Calu3 (cell line): ENCODE results near the gene CFAP43. TPM values are rescaled to one million over a fixed set of nuclear protein-coding genes. Genes with fewer than 3 reads are reported as not detected.

Experiments used
- BruUV-seq: library from RNA; stranded (reverse); fragments of 400-500 nt; replicated peaks from 2 replicates; lab custom pipeline; 2021; lab: Mats Ljungman, UMichigan
- CTCF ChIA-PET: fragments of 300-600 bp; sonication (Branson Sonifier 250); formaldehyde crosslinking; loops from one replicate; lab custom pipeline; 2022; ENCODE audit warnings: antibody characterized with exemption; lab: Charles Lee
- DNase-seq: peaks from one replicate; pipeline ENCODE4 v3.0.0; 2022
- H3K27ac Mint-ChIP-seq: one replicate; pipeline ENCODE4 v1.8.0; 2022; ENCODE audit warnings: mixed read lengths; ENCODE audit not compliant: unreplicated experiment
- H3K27me3 Mint-ChIP-seq: one replicate; pipeline ENCODE4 v1.8.0; 2022; ENCODE audit warnings: mixed read lengths; ENCODE audit not compliant: unreplicated experiment
- H3K36me3 Mint-ChIP-seq: one replicate; pipeline ENCODE4 v1.8.0; 2022; ENCODE audit warnings: mild to moderate bottlenecking, moderate library complexity, mixed read lengths; ENCODE audit not compliant: insufficient read depth, unreplicated experiment
- H3K4me1 Mint-ChIP-seq: one replicate; pipeline ENCODE4 v1.8.0; 2022; ENCODE audit warnings: mild to moderate bottlenecking, low read depth, mixed read lengths; ENCODE audit not compliant: unreplicated experiment
- H3K4me3 Mint-ChIP-seq: one replicate; pipeline ENCODE4 v1.8.0; 2022; ENCODE audit warnings: mild to moderate bottlenecking, low read depth, moderate library complexity, mixed read lengths; ENCODE audit not compliant: unreplicated experiment
- H3K9me3 Mint-ChIP-seq: one replicate; pipeline ENCODE4 v1.8.0; 2022; ENCODE audit warnings: low read depth, mixed read lengths; ENCODE audit not compliant: unreplicated experiment
- intact Hi-C: fragments of 100-400 bp; cut with micrococcal nuclease; formaldehyde crosslinking; loops from one replicate; pipeline ENCODE4 v1.10.0; 2022; ENCODE audit not compliant: unreplicated experiment
- total RNA-seq: library from RNA; stranded (reverse); gene quantifications from 2 replicates; pipeline ENCODE4 v1.2.3, GENCODE V29; 2022
- TF ChIP-seq, protein P1 (sequence below): fragments of 200-600 bp; IDR thresholded peaks from one replicate; pipeline ENCODE4 v1.8.0; 2022; ENCODE audit warnings: antibody characterized with exemption; ENCODE audit not compliant: unreplicated experiment

Gene CFAP43
- total RNA-seq, 1 experiment from 2014 or later, result 0.94 TPM

DNA sequence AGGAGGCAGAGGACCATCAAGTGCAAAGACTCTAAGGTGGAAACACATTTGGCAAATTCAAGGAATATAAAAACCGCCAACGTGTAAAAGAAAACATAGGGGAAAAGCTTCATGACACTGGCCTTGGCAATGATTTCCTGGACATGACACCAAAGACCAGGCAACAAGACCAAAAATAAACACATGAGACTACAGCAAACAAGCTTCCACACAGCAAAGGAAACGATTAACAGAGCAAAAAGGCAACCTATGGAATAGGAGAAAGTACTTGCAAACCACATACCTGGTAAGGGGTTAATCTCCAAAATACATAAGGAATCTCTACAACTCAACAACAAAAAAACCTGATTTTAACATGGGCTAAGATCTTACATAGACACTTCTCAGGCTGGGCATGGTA is 26.0 kb upstream of the CFAP43 start:
- Mint-ChIP-seq H3K36me3 (peaks cover 39% of the 10 kb centered on the region), H3K27ac (no peak overlapping the region), H3K27me3 (no peaks in the 10 kb centered on the region), H3K9me3 (no peaks in the 10 kb centered on the region), H3K4me3 (no peak overlapping the region), H3K4me1 (peaks cover 34% of the 10 kb centered on the region)
- CTCF ChIA-PET, result no interaction called here
- DNase-seq, result no peak
- BruUV-seq, result no TSS peak
- TF ChIP-seq, protein P1, sequence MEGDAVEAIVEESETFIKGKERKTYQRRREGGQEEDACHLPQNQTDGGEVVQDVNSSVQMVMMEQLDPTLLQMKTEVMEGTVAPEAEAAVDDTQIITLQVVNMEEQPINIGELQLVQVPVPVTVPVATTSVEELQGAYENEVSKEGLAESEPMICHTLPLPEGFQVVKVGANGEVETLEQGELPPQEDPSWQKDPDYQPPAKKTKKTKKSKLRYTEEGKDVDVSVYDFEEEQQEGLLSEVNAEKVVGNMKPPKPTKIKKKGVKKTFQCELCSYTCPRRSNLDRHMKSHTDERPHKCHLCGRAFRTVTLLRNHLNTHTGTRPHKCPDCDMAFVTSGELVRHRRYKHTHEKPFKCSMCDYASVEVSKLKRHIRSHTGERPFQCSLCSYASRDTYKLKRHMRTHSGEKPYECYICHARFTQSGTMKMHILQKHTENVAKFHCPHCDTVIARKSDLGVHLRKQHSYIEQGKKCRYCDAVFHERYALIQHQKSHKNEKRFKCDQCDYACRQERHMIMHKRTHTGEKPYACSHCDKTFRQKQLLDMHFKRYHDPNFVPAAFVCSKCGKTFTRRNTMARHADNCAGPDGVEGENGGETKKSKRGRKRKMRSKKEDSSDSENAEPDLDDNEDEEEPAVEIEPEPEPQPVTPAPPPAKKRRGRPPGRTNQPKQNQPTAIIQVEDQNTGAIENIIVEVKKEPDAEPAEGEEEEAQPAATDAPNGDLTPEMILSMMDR, result no peak
- intact Hi-C loops, result no loop called here

DNA sequence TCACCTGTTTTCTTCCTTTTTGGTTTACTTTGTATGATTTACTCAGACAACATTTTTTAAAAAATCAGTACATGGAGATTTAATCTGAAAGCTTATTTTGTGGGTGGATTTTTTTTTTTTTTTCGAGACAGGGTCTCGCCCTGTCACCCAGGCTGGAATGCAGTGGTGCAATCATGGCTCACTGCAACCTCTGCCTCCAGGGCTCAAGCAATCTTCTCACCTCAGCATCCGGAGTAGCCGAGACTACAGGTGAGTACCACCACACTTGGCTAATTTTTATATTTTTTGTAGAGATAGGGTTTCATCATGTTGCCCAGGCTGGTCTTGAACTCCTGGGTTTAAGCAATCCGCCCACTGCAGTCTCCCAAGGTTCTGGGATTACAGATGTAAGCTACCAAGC is 25.1 kb upstream of the CFAP43 start:
- intact Hi-C loops, result no loop called here
- BruUV-seq, result no TSS peak

GRCh38 chr10:104256335-104256961 is 24.3 kb upstream of the CFAP43 start:
- CTCF ChIA-PET, result no interaction called here
- TF ChIP-seq, protein P1, result no peak
- peaks cover 36% of the 10 kb centered on the region for H3K4me1 Mint-ChIP-seq
- no peak for DNase-seq
- no peaks in the 10 kb centered on the region for H3K9me3 Mint-ChIP-seq
- H3K4me3 Mint-ChIP-seq, result peak overlapping the region; percentile 84
- H3K27ac Mint-ChIP-seq, result no peak overlapping the region
- H3K27me3 Mint-ChIP-seq, result no peaks in the 10 kb centered on the region
- intact Hi-C loops, result no loop called here
- H3K36me3 Mint-ChIP-seq, result peaks cover 42% of the 10 kb centered on the region
- BruUV-seq, result no TSS peak

More for the DNA sequence above, 25.1 kb upstream of the CFAP43 start:
- DNase-seq, result no peak
- Mint-ChIP-seq H3K27ac (no peak overlapping the region), H3K36me3 (peaks cover 42% of the 10 kb centered on the region), H3K27me3 (no peaks in the 10 kb centered on the region), H3K4me3 (no peak overlapping the region), H3K4me1 (peaks cover 38% of the 10 kb centered on the region), H3K9me3 (no peaks in the 10 kb centered on the region)
- CTCF ChIA-PET, result no interaction called here
- TF ChIP-seq, protein P1, result no peak

DNA sequence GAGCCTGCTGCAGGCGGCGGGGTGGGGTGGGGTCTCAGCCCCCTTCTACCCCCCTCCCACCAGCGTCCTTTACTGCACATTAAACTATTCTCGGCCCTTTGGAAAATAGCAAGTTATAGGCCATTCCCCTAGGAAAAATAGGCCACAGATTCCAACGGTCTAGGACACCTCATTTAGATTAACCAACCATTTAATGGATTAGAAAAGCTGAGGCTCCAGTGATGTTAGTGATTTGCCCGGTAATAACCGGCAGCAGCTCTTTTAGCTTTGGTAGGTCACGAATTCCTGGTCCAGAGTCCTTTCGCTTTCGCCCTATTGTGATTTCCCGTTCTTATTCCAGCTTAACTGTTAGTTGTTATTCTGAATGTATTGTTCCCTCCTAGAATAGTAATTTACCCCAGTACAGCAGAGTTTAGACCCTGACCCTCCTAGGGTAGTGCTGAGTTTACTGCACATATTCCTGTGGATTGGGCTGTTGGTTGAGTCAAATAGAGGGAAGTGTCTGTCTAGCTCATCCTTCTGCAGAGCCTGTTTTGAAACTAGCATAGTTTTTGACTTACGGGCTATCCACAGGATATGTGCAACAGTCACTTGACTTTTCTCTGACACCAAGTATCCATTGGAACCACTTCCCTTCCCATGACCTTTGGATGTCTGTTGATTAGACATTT is 23.3 kb upstream of the CFAP43 start:
- no TSS peak for BruUV-seq
- Mint-ChIP-seq H3K4me3 (peak overlapping the region; percentile 84), H3K27ac (peak overlapping the region; percentile 56), H3K4me1 (peaks cover 26% of the 10 kb centered on the region), H3K9me3 (no peaks in the 10 kb centered on the region), H3K27me3 (no peaks in the 10 kb centered on the region), H3K36me3 (peaks cover 37% of the 10 kb centered on the region)
- intact Hi-C loops, result no loop called here
- TF ChIP-seq, protein P1, result no peak
- CTCF ChIA-PET, result interaction anchor here (0.5 to 1.5 kb wide), 4 partner anchors 9 to 1803 kb away, joined by 3 to 6 read pairs (median 4); no protein-coding TSS in a partner anchor
- no peak for DNase-seq
